ENCODE results near the gene TAS2R43. TPM values are rescaled to one million over a fixed set of nuclear protein-coding genes. Genes with fewer than 3 reads are reported as not detected.
A peak's percentile ranks its signal among the peaks of the same experiment; 100 is the strongest.
"Not testable (repeated sequence)": the region's sequence is repeated elsewhere in the genome, so short reads cannot be mapped to it uniquely, and the experiment has no call there.

TAS2R43 gene
- total RNA-seq, 2 donors from 2014 or later = 0.30 to 2.7 TPM

GRCh38 chr12:11078246-11078645 lies 13.9 kb downstream of the TAS2R43 start:
- peaks cover 5 to 9% of the 10 kb centered on the region in 2 donors for H3K9me3 Mint-ChIP-seq
- peaks cover 7 to 23% of the 10 kb centered on the region in 2 donors for H3K36me3 Mint-ChIP-seq
- ATAC-seq (no peak), DNase-seq (ENCODE audit: low spot score in 2 of 2) (no peak)
- no peak overlapping the region for H3K27ac Mint-ChIP-seq

GRCh38 chr12:11075642-11076041 lies 16.5 kb downstream of the TAS2R43 start:
- Mint-ChIP-seq H3K9me3 (peaks cover 0 to 3% of the 10 kb centered on the region in 2 donors), H3K36me3 (peaks cover 5 to 28% of the 10 kb centered on the region in 2 donors), H3K27ac (no peak overlapping the region)
- DNase-seq (ENCODE audit: low spot score in 2 of 2) (no peak), ATAC-seq (peak in 1 of 2 donors; percentile 34)

- ATAC-seq = no peak
- DNase-seq (ENCODE audit: low spot score in 2 of 2) = no peak
- Mint-ChIP-seq H3K9me3 (no peaks in the 10 kb centered on the region), H3K27ac (no peak overlapping the region), H3K36me3 (peaks cover 5 to 40% of the 10 kb centered on the region in 2 donors)
Measured at GRCh38 chr12:11071414-11071813, 20.7 kb downstream of the TAS2R43 start.

GRCh38 chr12:11070999-11071398 lies 21.1 kb downstream of the TAS2R43 start:
- ATAC-seq (no peak), DNase-seq (ENCODE audit: low spot score in 2 of 2) (no peak)
- peaks cover 5 to 40% of the 10 kb centered on the region in 2 donors for H3K36me3 Mint-ChIP-seq
- no peak overlapping the region for H3K27ac Mint-ChIP-seq
- H3K9me3 Mint-ChIP-seq = no peaks in the 10 kb centered on the region

GRCh38 chr12:11069854-11070365 lies 22.2 kb downstream of the TAS2R43 start:
- peaks cover 5 to 40% of the 10 kb centered on the region in 2 donors for H3K36me3 Mint-ChIP-seq
- ATAC-seq (no peak), DNase-seq (ENCODE audit: low spot score in 2 of 2) (no peak)
- H3K27ac Mint-ChIP-seq = no peak overlapping the region
- H3K9me3 Mint-ChIP-seq = no peaks in the 10 kb centered on the region

DNA sequence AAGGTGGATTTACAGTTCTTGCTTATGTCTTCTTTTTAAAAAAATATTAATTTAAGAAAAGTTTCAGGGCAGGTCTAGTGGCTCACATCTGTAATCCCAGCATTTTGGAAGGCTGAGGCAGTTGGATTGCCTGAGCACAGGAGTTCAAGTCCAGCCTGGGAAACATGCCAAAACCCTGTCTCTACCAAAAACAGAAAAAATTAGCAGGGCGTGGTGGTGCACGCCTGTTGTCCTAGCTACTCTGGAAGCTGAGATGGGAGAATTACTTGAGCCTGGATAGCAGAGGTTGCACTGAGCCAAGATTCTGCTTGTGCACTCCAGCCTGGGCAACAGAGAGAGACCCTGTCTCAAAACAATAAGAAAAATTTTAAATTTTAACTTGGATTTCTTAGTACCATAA lies 24.6 kb downstream of the TAS2R43 start:
- no peak for ATAC-seq
- H3K27ac Mint-ChIP-seq = no peak overlapping the region
- DNase-seq (ENCODE audit: low spot score in 2 of 2) = no peak
- H3K9me3 Mint-ChIP-seq = no peaks in the 10 kb centered on the region
- H3K36me3 Mint-ChIP-seq = peaks cover 5 to 36% of the 10 kb centered on the region in 2 donors

DNA sequence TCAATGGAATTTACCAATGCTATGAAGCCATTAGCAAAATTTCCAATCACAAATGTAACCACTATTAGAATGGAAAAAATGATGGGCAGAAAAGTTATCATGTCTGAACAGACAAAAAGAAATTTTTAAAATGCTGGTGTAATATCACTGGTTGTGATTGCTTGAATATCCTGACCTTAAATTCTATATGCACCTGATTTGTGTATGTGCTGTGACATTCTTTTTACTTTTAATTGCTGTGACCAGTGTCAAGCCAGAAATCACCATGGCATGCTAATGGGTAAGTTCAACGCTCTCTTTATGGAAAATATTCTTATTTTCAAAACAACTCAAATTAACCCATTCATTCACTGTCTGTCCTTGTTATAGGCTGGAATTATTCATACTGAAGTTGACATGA lies 29.9 kb downstream of the TAS2R43 start, which contains the start of gene TAS2R46:
Gene TAS2R46 (minus strand): TSS at position 101 of the 400 bp plus-strand sequence. CDS start 0 bp downstream, at position 101.
- peaks cover 0 to 16% of the 10 kb centered on the region in 2 donors for H3K36me3 Mint-ChIP-seq
- ATAC-seq; H3K27ac Mint-ChIP-seq; H3K9me3 Mint-ChIP-seq; DNase-seq (ENCODE audit: low spot score in 2 of 2): not testable (repeated sequence)

- Mint-ChIP-seq H3K27ac (no peak overlapping the region), H3K36me3 (peaks cover 0 to 25% of the 10 kb centered on the region in 2 donors), H3K9me3 (no peaks in the 10 kb centered on the region)
- DNase-seq (ENCODE audit: low spot score in 2 of 2) (no peak), ATAC-seq (peak in 1 of 2 donors; percentile 38)
Measured at GRCh38 chr12:11059784-11060183, 32.3 kb downstream of the TAS2R43 start.

GRCh38 chr12:11059041-11059440 lies 33.1 kb downstream of the TAS2R43 start:
- H3K36me3 Mint-ChIP-seq = peaks cover 0 to 20% of the 10 kb centered on the region in 2 donors
- no peak overlapping the region for H3K27ac Mint-ChIP-seq
- ATAC-seq (no peak), DNase-seq (ENCODE audit: low spot score in 2 of 2) (no peak)
- H3K9me3 Mint-ChIP-seq = no peaks in the 10 kb centered on the region

GRCh38 chr12:11055306-11055705 lies 36.8 kb downstream of the TAS2R43 start:
- H3K36me3 Mint-ChIP-seq = peaks cover 10 to 36% of the 10 kb centered on the region in 2 donors
- no peak for DNase-seq (ENCODE audit: low spot score in 2 of 2)
- no peak overlapping the region for H3K27ac Mint-ChIP-seq
- H3K9me3 Mint-ChIP-seq = peaks cover 9 to 14% of the 10 kb centered on the region in 2 donors
- no peak for ATAC-seq

DNA sequence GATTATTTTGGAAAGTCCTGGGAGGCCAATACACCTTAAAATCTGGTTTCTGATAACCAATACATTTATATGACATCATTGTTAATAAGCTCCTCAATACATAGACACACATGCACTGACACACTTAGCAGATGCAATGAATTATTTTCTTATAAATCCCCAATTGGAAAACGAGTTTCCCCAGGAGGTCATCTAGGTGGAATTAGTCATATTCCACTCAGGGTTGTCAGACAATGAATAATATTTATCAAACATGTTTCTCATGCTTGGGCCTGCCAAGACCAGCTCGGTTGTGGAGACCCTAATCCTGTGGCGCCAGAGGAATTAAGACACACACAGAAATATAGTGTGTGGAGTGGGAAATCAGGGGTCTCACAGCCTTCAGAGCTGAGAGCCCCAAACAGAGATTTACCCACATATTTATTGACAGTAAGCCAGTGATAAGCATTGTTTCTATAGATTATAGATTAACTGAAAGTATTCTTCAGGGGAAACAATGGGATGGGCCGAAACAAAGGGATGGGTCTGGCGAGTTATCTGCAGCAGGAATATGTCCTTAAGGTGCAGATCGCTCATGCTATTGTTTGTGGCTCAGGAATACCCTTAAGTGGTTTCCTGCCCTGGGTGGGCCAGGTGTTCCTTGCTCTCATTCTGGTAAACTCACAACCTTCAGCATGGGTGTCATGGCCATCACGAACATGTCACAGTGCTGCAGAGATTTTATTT lies 42.1 kb downstream of the TAS2R43 start:
- H3K9me3 Mint-ChIP-seq = peaks cover 9 to 14% of the 10 kb centered on the region in 2 donors
- peaks cover 24 to 38% of the 10 kb centered on the region in 2 donors for H3K36me3 Mint-ChIP-seq
- not testable (repeated sequence) for ATAC-seq; DNase-seq (ENCODE audit: low spot score in 2 of 2); H3K27ac Mint-ChIP-seq

DNA sequence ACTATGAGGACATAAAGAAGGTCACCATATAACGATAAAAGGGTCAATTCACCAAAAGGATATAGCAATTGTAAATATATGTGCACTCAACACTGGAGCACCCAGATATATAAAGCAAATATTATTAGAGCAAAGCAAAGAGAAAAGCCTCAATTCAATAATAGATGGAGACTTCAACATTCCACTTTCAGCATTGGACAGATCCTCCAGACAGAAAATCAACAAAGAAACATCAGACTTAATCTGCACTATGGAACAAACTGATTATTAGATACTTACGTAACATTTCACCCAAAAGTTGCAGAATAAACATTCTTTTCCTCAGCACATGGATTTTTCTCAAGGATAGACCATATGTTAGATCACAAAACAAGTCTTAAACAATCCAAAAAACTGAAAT lies 50.7 kb downstream of the TAS2R43 start:
- not testable (repeated sequence) for H3K27ac Mint-ChIP-seq; DNase-seq (ENCODE audit: low spot score in 2 of 2); H3K9me3 Mint-ChIP-seq; ATAC-seq
- peaks cover 24 to 29% of the 10 kb centered on the region in 2 donors for H3K36me3 Mint-ChIP-seq

Other genes starting within 250 kb of the TAS2R43 start
- gene PRR4, start 242.8 kb downstream of the TAS2R43 start, total RNA-seq = 1 to 10 TPM in 1 of 2 donors, under 1 TPM in 1; 0.48 to 2.4 TPM
- 10 to 100 TPM in 1 of 2 donors, 1 to 10 TPM in 1; 7.8 to 25.1 TPM for gene PRH1, start 208.1 kb downstream of the TAS2R43 start, total RNA-seq
- gene TAS2R13, start 182.8 kb downstream of the TAS2R43 start, total RNA-seq = 1 to 10 TPM in 1 of 2 donors, under 1 TPM in 1; 0.23 to 1.3 TPM
- not detected for gene PRH2, start 163.1 kb downstream of the TAS2R43 start, total RNA-seq
- 1 to 10 TPM; 1.0 to 3.0 TPM for gene TAS2R14, start 153.1 kb downstream of the TAS2R43 start, total RNA-seq
- 1 to 10 TPM in 1 of 2 donors, under 1 TPM in 1; 0.55 to 1.3 TPM for gene TAS2R50, start 105.4 kb downstream of the TAS2R43 start, total RNA-seq
- gene TAS2R20, start 94.0 kb downstream of the TAS2R43 start, total RNA-seq = 1 to 10 TPM; 1.5 to 3.7 TPM
- gene TAS2R19, start 69.7 kb downstream of the TAS2R43 start, total RNA-seq = 1 to 10 TPM; 3.2 to 4.7 TPM
- gene TAS2R31, start 60.9 kb downstream of the TAS2R43 start, total RNA-seq = 1 to 10 TPM; 4.3 to 4.4 TPM
- 1 to 10 TPM; 1.5 to 2.4 TPM for gene TAS2R46, start 30.0 kb downstream of the TAS2R43 start, total RNA-seq
- 1 to 10 TPM; 2.9 to 3.9 TPM for gene TAS2R30, start 42.3 kb upstream of the TAS2R43 start, total RNA-seq
- gene SMIM10L1, start 78.9 kb upstream of the TAS2R43 start, total RNA-seq = 1 to 10 TPM; 5.4 to 7.0 TPM
- not detected for gene TAS2R42, start 94.6 kb upstream of the TAS2R43 start, total RNA-seq
- gene PRB3, start 177.4 kb upstream of the TAS2R43 start, total RNA-seq = not detected
- gene PRB4, start 218.1 kb upstream of the TAS2R43 start, total RNA-seq = not detected

All from activated naive CD4-positive, alpha-beta T cell treated with anti-CD3 and anti-CD28 coated beads, Interleukin-2, amount 50 U/mL, for 72 hours (primary cell).